MV-4-11 (cell line): ENCODE data around the gene GPRIN2.
"Not testable (repeated sequence)": the region's sequence is repeated elsewhere in the genome, so short reads cannot be mapped to it uniquely, and the experiment has no call there.

Experiments
- DNase-seq: peaks from one replicate; lab custom pipeline; 2025; lab: John Stamatoyannopoulos, UW

Gene GPRIN2

GRCh38 chr10:46556515-46557318 lies at the start of gene GPRIN2:
TSS of gene GPRIN2 (minus strand) at chr10:46556658. CDS start at chr10:46550736, 5,922 bp downstream.
- no peak for DNase-seq

- DNase-seq, result not testable (repeated sequence)
Measured at GRCh38 chr10:46600516-46600915, 44.1 kb upstream of the GPRIN2 start.

GRCh38 chr10:46597616-46598246 lies 41.3 kb upstream of the GPRIN2 start:
- DNase-seq, result not testable (repeated sequence)

GRCh38 chr10:46596570-46596969 lies 40.1 kb upstream of the GPRIN2 start:
- not testable (repeated sequence) for DNase-seq

GRCh38 chr10:46594453-46595063 lies 38.1 kb upstream of the GPRIN2 start:
- DNase-seq, result not testable (repeated sequence)

GRCh38 chr10:46593307-46593706 lies 36.8 kb upstream of the GPRIN2 start:
- not testable (repeated sequence) for DNase-seq

GRCh38 chr10:46591053-46591452 lies 34.6 kb upstream of the GPRIN2 start:
- DNase-seq, result not testable (repeated sequence)

GRCh38 chr10:46589589-46589988 lies 33.1 kb upstream of the GPRIN2 start:
- DNase-seq, result not testable (repeated sequence)

- DNase-seq, result not testable (repeated sequence)
Measured at GRCh38 chr10:46588221-46588620, 31.8 kb upstream of the GPRIN2 start.

- not testable (repeated sequence) for DNase-seq
Measured at GRCh38 chr10:46587546-46587945, 31.1 kb upstream of the GPRIN2 start.

- not testable (repeated sequence) for DNase-seq
Measured at GRCh38 chr10:46585246-46585645, 28.8 kb upstream of the GPRIN2 start.

GRCh38 chr10:46584196-46584595 lies 27.7 kb upstream of the GPRIN2 start:
- not testable (repeated sequence) for DNase-seq

- not testable (repeated sequence) for DNase-seq
Measured at GRCh38 chr10:46582568-46582967, 26.1 kb upstream of the GPRIN2 start.

- DNase-seq, result not testable (repeated sequence)
Measured at GRCh38 chr10:46581997-46582396, 25.5 kb upstream of the GPRIN2 start.

- DNase-seq, result not testable (repeated sequence)
Measured at GRCh38 chr10:46579378-46579777, 22.9 kb upstream of the GPRIN2 start.

- not testable (repeated sequence) for DNase-seq
Measured at GRCh38 chr10:46578474-46579178, 22.2 kb upstream of the GPRIN2 start, which contains the start of gene SYT15. TSS of gene SYT15 (plus strand) at chr10:46579128. CDS start at chr10:46579169, 41 bp downstream.

GRCh38 chr10:46577624-46578473 lies 21.4 kb upstream of the GPRIN2 start:
- DNase-seq, result not testable (repeated sequence)

- DNase-seq, result not testable (repeated sequence)
Measured at GRCh38 chr10:46573884-46574283, 17.4 kb upstream of the GPRIN2 start.

GRCh38 chr10:46573314-46573713 lies 16.9 kb upstream of the GPRIN2 start:
- DNase-seq, result not testable (repeated sequence)

GRCh38 chr10:46572765-46573164 lies 16.3 kb upstream of the GPRIN2 start:
- DNase-seq, result not testable (repeated sequence)

- DNase-seq, result not testable (repeated sequence)
Measured at GRCh38 chr10:46570655-46571054, 14.2 kb upstream of the GPRIN2 start.
